ENCODE measurements around the gene EXTL1.

EXTL1 gene

GRCh38 chr1:26083208-26083607 lies 61.6 kb downstream of the EXTL1 start:
- no peak for TF ChIP-seq CTCF (IDR thresholded peaks at IDR 0.05; ENCODE audit: unreplicated experiment in 3 of 3)
- no peaks in the 10 kb centered on the region for H3K9me3 Mint-ChIP-seq
- peaks cover 12% of the 10 kb centered on the region for H3K4me1 Mint-ChIP-seq
- no peak overlapping the region for H3K4me3 Mint-ChIP-seq
- no peaks in the 10 kb centered on the region for H3K36me3 Mint-ChIP-seq (ENCODE audit: low read depth)
- H3K27me3 Mint-ChIP-seq (ENCODE audit: low read depth): peaks cover 19% of the 10 kb centered on the region
- no peak overlapping the region for H3K27ac Mint-ChIP-seq

GRCh38 chr1:26084091-26084561 lies 62.6 kb downstream of the EXTL1 start:
- Mint-ChIP-seq H3K27me3 (ENCODE audit: low read depth) (peaks cover 19% of the 10 kb centered on the region), H3K27ac (no peak overlapping the region), H3K36me3 (ENCODE audit: low read depth) (no peaks in the 10 kb centered on the region), H3K9me3 (no peaks in the 10 kb centered on the region), H3K4me3 (no peak overlapping the region), H3K4me1 (peaks cover 3% of the 10 kb centered on the region)
- TF ChIP-seq CTCF (IDR thresholded peaks at IDR 0.05; ENCODE audit: unreplicated experiment in 3 of 3): no peak

- no peak overlapping the region for H3K4me3 Mint-ChIP-seq
- no peak overlapping the region for H3K27ac Mint-ChIP-seq
Observed at GRCh38 chr1:26084844-26085243, 63.3 kb downstream of the EXTL1 start.

More at GRCh38 chr1:26084844-26085243, 63.3 kb downstream of the EXTL1 start:
- Mint-ChIP-seq H3K4me1 (no peaks in the 10 kb centered on the region), H3K36me3 (ENCODE audit: low read depth) (no peaks in the 10 kb centered on the region), H3K27me3 (ENCODE audit: low read depth) (peaks cover 21% of the 10 kb centered on the region), H3K9me3 (no peaks in the 10 kb centered on the region)
- no peak for TF ChIP-seq CTCF (IDR thresholded peaks at IDR 0.05; ENCODE audit: unreplicated experiment in 3 of 3)
